HG03469 (cell line): Measurements from ENCODE around the gene SEPTIN2.
"Not testable (repeated sequence)": the region's sequence is repeated elsewhere in the genome, so short reads cannot be mapped to it uniquely, and the experiment has no call there.

Source experiments
- ATAC-seq: cut with Tn5 transposase; IDR thresholded peaks from one replicate; pipeline ENCODE4 v1.9.1; 2021; ENCODE audit warnings: mild to moderate bottlenecking, moderate library complexity, moderate number of reproducible peaks; ENCODE audit not compliant: unreplicated experiment

SEPTIN2 gene

DNA sequence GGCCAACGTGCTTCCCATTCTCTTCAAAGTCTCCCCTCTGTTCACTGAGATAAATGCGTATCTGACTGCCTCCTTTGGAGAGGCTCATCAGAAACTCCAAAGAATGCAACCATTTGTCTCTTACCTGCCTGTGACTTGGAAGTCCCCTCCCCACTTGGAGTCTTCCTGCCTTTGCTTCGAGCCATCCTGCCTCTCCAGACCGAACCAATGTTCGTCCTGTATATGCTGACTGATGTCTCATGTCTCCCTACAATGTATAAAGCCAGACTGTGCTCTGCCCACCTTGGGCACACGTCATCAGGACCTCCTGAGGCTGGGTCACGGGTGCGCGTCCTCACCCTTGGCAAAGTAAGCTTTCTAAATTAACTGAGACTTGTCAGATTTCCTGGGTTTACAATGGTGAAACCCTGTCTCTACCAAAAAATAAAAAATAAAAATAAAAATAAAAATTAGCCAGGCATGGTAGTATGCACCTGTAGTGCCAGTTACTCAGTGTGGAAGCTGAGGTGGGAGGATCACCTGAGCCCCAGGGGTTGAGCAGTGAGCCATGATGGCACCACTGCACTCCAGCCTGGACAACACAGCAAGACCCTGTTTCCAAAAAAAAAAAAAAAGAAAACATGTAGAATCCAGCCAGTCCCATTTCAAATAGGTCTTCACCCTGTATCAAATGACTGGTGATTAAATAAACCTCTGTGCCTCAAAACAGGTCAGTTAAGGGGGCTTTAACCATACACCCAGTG is 29.2 kb upstream of the SEPTIN2 start:
- ATAC-seq, result no peak

DNA sequence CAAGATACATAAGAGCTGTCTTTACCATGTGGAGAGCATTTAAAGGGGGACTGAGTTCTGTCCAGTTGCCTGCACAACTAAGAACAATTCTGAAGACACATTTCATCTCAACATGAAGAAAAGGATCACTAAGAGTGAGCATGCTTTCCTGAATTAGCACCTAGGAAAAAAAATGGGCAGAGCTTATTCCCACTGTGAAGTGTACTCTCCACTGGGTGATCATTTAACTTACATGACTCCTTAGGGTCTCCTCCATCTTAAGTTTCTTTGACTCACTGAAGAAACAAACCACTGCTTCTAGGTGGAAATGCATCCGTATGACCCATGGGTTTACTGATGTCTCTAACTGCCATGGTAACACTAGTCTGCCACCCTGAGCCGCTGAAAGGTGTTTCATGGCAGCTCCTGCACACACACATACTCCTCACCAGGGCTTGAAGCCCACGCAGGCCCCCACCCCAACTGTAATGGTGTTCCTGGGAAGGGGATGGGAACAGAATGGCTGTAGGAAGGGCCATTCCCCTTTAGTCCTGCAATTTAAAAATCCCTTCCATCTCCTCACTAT is 27.3 kb upstream of the SEPTIN2 start:
- no peak for ATAC-seq

DNA sequence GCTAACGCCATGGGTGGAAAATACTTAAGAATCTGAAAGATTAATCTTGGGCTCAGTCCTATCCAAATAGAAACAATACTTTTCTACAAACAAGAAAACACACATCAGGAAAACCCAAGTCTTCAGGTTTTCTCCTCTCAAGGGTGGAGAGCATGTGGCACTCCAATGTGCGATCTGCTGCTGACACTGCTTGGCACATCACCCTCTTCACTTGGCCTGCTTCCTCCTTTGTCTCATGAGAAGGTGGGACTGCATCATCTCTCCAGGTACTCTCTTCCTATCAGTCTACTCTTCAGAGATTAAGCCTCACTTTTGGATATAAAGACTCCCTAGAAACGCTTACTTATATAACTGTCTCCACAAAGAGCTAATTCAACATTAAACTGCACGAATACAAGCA is 26.7 kb upstream of the SEPTIN2 start:
- no peak for ATAC-seq

DNA sequence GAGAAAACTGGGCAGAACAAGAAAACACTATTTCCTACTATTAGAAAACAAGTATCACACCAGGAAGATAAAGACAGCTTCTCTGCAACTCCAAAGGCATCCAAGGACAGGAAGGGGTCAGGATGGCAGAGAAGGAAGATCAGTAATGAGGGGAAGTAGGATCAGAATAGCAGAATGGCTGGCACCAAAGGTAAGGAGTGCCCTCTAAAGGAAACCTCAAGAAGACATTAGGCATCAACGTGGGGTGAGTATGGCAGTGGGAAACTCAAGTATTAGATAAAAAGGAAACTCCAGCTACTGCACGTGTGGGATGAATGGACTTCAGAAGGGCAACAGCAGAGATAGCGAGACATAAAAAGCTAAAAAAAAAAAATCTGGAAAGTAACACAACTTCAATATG is 26.1 kb upstream of the SEPTIN2 start:
- no peak for ATAC-seq

DNA sequence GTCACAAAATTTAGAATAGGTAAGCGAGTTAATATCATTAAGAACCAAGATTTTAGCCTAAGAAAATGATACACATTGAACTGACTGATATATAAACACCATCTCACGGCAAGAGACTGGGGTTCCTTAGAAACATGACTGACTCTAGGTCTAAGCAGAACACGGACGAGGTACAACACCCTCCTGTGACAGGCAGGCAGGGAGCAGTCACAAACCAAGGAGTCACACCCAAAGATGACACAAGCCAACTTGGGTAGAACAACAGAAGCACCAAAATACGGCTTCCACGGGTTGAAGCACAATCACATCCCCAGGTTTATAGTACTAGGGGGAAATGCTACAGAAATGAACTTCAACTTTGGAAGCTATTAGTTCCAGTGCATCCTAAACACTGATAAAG is 24.6 kb upstream of the SEPTIN2 start:
- ATAC-seq, result no peak

DNA sequence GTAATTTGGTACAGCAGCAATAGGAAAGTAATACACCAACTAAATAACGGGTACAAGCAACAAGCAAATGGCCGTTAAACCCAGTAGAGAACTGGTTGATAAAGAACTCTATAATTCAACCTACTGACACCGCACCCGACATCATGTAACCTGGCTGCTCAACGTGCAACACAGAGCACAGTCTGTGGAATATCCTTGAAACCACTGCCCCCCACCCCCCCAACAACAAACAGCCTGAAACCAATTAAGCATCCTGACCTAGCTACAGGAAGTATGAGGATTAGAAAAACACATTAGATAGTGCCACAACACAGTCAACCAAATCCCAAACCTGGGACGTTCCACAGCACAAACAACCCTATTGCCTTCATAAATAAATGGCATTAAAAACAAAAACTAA is 23.7 kb upstream of the SEPTIN2 start:
- no peak for ATAC-seq

DNA sequence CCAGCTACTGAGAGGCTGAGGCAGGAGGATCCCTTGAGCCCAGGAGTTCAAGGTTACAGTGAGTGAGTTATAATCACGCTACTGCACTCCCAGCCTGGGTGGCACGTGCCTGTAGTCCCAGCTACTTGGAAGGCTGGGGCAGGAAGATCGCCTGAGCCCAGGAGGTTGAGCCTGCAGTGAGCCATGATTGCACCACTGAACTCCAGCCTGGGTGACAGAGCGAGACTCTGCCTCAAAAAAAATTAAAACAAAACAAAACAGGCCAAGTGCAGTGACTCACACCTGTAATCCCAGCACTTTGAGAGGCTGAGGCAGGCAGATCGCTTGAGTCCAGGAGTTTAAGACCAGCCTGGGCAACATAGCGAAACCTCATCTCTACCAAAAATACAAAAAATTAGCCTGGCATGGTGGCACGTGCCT is 22.3 kb upstream of the SEPTIN2 start:
- ATAC-seq, result not testable (repeated sequence)

DNA sequence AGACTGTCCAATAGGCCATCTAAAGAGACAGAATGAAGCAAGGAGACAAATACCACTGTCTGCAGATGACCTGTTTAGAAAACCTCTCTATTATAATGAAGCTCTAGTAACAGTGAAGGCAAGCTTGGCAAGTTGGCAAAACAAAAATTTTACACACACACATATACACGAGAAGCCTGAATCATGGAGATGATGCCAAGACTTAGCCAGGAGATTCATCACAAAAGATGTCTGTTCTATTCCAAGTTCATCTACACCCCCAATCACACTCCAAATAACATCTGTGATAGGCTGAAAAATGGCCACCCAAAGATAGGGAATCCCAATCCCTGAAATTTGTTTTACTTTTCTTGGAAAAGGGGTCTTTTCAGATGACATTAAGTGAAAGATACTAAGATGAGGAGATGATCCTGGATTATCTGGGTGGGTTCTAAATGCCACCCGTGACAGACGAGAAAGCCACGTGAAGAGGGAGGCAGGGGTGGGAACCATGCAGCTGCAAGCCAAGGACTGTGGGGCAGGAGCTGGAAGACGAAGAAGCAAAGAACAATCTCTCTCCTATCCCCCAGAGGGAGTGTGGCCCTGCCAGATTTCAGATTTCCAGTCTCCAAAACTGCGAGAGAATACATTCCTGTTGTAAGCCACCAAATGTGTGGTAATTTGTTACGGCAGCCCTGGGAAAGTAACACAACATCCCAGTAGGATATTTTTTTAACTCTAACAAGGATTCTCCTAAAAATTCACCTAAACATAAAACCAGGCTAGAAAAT is 20.2 kb upstream of the SEPTIN2 start:
- no peak for ATAC-seq

DNA sequence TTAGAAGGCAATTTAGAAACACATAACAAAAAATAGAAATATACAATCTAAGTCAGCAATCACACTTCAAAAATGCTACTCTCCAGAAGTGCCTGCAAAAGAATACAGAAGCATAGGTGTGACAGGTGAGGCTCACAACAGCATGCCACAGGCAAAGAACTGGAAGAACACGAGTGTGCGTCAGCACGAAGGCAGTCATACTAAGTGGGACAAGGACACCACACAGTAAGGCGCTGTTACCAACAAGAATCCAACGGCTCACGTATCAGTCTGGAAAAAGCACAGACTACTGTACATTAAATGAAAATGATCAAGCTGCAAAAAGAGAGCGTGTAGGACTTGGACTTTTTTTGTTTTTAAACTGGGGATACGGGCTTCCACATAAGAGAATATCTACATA is 19.0 kb upstream of the SEPTIN2 start:
- no peak for ATAC-seq

DNA sequence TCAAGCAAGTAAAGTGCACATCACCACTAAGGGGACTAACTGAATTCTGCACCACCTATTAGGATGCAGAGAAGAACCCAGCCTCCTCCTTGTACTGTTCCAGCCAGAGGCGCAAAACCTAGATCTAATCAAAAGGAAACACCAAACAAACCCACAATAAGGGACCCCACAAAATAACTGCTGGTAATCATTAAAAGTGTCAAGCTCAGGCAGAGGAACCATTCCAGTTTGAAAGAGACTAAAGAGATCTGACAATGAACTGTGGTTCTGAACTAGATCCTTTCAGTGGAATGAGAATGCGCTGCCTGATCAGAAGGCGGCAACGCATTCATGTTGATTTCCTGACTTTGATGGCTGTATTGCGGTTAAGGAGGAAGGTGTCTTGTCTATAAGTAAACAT is 17.1 kb upstream of the SEPTIN2 start:
- no peak for ATAC-seq

DNA sequence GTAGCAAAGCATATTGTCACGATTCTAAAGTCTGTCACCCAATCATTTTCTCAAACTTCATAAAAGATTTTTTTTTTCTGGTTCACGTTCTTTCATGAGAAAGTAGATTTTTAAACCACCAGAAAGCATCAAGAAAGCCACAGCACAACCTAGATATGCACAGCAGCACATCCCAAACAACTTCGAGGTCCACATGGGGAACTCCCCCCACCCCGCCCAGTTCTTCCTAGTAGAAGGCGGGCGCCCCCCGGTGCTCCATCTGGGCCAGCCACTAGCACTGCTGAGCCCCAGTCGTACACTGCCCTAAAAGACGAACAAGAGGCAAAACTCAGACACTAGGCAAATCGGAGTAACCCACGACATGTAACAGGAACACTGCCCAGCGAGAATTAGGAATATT is 15.7 kb upstream of the SEPTIN2 start:
- ATAC-seq, result no peak

DNA sequence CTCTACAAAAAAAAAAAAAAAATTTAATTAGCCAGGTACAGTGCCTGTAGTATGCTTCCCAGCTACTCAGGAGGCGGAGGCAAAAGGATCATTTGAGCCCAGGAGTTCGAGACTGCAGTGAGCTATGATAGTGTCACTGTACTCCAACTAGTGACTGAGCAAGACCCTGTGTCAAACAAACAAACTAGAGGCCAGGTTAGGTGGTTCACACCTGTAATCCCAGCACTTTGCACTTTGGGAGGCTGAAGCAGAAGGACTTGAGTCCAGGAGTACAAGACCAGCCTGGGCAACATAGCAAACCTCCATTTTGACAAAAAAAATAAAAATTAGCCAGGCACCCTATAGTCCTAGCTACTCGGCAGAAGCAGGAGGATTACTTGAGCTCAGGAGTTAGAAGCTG is 13.6 kb upstream of the SEPTIN2 start:
- no peak for ATAC-seq

DNA sequence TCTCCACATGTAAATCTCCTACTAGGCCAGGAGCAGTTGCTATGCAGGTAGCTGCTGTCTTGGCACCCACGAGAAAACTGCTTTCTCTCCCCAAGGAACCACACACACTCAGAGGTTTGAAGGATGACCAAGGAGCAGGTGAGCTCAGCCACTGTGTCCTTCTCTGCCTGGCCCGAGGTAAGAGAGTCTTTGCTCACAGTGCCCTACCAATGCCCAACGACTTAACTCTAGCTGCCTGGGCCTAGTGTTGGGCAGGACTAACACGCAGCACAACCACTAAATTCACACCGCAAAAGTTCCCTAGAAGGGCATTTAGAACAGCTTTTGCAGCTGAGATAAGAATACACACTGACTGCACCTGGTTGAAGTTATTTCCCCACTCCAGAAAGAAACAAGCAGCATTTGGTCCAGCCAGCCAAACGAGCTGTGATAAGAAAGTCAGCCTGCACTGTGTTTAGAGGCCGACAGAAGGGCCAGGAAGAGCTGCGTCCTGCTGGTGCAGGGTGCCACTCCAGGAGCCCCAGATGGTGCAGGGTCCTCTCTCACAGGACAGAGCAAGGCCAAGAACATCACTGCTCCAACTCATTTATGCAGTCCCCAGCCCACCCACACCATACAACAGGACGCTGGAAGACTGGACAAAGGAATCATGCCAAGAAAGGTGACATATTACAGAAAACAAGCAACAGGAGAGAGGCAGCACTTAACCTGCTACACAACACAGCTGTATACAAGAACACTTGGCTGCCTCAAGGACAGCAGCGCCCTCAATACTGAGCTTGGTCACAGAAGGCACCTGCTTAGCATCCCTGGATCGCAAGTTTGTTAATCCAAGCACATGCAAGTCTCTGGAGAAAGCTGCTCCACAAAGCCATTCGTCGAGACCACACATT is 12.7 kb upstream of the SEPTIN2 start:
- no peak for ATAC-seq

DNA sequence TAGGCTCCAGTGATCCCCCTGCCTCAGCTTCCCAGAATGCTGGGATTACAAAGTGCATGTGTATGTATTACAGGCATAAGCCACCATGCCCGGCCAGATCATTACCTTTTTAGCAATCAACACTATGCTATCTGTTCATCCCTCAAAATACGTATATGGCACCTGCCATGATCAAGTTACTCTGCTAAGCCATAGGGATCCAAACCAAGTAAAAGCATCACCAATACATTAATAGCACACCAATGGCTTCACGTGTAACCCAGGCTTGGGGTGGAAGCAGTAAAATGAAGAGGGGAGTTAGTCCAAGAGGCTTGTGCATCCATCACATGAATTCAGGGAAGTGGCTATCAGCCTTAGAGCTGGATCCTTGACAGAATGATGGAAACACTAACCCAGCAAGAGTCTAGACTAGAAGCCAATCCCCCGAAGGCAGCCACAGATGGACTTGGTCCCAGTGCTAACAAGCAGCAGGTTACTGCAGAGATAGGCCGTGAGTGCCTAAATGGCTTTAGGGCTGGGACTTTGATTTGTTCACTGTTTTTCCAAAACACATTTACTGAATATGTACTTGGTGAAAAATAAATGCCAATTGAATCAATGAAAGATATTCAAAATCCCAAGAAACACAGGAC is 11.6 kb upstream of the SEPTIN2 start:
- ATAC-seq, result no peak

DNA sequence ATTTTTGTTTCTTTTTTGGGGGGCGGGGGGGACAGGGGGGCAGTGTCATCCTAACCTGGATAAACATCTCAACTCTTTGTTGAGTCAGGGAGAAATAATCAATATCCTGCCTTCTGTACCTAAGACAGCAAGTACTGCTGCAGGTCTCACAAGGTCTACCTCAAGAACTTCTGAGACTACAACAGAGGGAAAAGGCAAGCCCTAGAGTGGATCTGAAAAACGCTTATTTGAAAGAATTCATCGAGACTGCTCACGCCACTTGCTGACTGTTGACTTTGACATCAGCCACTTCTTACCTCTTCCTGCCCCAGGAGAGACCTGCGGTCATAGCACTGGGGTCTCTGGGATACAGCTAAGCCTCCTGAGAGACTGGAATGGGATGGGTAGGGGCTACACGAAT is 8.7 kb upstream of the SEPTIN2 start:
- no peak for ATAC-seq

DNA sequence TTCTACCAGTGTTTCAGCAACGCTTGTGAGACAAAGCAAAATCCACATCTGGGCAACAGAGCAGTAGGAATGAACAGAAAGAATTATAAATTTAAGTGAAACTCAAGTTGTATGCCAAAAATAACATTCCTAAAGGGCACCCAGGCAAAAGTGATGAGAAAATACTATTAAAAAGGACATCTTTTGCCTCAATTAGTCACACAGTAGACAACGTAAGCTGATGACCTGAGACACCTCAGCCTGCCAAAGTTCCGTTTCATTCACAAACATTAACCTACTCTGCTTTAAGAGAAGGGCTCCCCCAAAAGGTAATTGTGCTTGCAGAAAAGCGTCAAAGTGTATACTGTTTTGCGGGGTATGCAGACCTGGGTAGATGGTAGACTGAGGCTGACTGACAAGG is 7.5 kb upstream of the SEPTIN2 start:
- ATAC-seq, result no peak

DNA sequence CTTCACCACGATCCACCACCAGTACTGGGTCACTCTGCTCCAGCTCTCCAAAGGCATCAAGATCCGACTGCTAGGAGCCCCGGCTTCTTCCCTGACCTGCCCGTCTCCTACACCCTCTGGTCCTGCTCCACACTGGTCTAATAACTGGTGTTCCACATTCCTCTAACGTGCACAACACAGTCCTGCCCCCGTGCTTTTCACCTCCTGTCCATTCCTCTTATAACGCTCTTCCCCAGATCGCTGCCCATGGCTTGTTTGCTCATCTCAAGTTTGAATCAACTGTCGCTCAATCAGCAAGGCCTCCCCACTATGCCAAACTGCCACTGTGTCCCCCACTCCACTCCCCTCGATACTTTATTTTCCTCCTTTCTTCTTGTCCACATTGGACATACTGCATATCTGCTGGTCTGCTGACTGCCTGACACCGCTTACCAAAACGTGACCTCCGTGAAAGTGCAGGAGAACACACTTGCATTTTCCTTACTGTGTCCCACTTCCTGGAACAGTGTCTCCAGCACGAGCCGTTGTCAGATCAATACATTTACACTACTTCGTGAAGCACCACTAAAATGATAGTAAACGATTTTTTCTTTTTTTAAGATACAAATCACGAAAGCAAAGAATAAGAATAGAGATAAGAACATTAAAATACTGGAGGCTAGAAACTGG is 6.8 kb upstream of the SEPTIN2 start:
- ATAC-seq, result no peak

DNA sequence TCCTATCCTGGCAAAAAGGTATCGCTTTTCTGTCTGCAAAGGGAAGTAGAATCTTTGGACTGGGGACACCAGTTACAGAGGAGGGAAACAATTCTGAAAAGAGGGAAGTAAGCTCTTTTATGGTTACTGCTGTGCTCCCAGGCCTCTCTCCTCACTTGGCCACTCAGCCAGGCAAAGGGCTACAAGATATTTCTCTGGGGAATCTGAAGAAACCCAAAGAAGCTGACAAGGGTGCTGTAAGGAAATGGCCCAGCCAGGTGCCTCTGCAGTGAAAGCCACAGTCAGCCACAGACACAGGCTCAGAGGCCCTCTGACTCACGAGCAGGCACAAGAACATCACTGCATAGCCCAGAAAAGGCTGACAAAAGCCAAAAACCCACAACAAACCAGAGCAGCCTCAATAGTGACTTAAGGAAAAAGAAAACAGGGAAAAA is 6.0 kb upstream of the SEPTIN2 start:
- peak; percentile 43 for ATAC-seq

DNA sequence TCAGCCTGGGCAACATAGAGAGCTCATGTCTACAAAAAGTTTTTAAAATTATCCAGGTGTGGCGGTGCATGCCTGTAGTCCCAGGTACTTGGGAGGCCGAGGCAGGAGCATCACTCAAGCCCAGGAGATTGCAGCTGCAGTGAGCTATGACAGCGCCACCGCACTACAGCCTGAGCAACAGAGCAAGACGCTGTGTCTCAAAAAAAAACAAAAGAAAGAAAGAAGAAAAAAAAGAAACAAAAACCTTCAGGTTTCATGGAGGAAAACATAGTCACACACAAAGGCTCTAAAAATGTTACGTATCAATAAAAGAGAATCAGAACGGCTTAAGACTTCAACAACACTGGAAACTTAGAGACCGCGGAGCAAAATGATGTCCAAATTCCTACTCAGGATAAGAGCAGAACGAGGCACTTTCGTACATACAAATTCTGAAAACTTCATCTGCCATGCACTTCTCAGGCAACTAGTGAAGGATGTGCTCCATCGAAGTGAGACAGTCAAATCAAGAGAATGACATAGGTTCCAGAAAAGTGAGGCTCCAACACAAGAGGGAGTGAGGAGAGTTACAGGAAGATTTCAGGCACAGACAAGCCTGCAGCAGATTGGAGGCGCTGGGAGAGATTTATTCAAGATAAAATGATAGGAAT is 4.7 kb upstream of the SEPTIN2 start:
- ATAC-seq, result no peak

DNA sequence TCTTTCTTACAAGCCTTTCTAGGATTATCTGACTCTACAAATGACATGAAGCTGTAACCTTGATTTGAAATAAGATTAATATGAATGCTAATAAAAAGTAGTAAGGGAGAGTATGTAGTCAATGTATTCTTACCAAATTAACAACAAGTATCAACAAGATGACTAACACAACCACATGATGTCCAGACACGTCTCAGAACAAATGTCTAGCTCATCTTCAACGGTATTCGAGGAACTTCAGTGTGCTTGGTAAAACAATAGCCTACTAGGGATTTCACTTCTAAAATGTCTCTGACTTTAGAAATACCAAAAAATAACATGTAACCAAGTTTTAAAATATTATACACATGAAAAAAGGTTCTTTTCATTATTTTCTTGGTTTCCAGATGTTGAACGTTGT is 3.6 kb upstream of the SEPTIN2 start:
- no peak for ATAC-seq
